SJSA1 (cell line): ENCODE results near the gene CAMK2A. TPM values are rescaled to one million over a fixed set of nuclear protein-coding genes. Genes with fewer than 3 reads are reported as not detected.

ENCODE experiments used
- DNase-seq, 2 experiments: peaks; one replicate each; pipeline ENCODE4 v3.0.0-alpha.2; 2015 to 2020; ENCODE audit warnings: low spot score in 2 of 2, low read depth in 1 of 2
- H3K27ac ChIP-seq: fragments of 250-450 bp; sonication (Bioruptor Pico); 2 replicates; pipeline ENCODE4 v1.5.1; 2020; ENCODE audit warnings: mild to moderate bottlenecking, moderate library complexity
- H3K27me3 ChIP-seq: fragments of 250-450 bp; sonication (Bioruptor Pico); replicated peaks from 2 replicates; pipeline ENCODE4 v1.5.1; 2020; ENCODE audit warnings: mild to moderate bottlenecking, moderate library complexity
- H3K36me3 ChIP-seq: fragments of 250-450 bp; sonication (Bioruptor Pico); 2 replicates; pipeline ENCODE4 v1.5.1; 2020; ENCODE audit warnings: mild to moderate bottlenecking
- H3K4me1 ChIP-seq: fragments of 250-450 bp; sonication (Bioruptor Pico); replicated peaks from 2 replicates; pipeline ENCODE4 v1.6.1; 2021; ENCODE audit warnings: mild to moderate bottlenecking
- H3K4me3 ChIP-seq: fragments of 250-450 bp; sonication (Bioruptor Pico); 2 replicates; pipeline ENCODE4 v1.5.1; 2020; ENCODE audit warnings: mild to moderate bottlenecking
- H3K9me3 ChIP-seq: fragments of 250-450 bp; sonication (Bioruptor Pico); replicated peaks from 2 replicates; pipeline ENCODE4 v1.5.1; 2020; ENCODE audit warnings: mild to moderate bottlenecking
- total RNA-seq: library from RNA; depleted of rRNA; stranded (reverse); fragments of >200 nt; shearing (Covaris generic); gene quantifications from 2 replicates; pipeline ENCODE4 v1.2.3, GENCODE V29; 2014; rRNA removed

Gene CAMK2A
- total RNA-seq, result not detected in 2 replicates

DNA sequence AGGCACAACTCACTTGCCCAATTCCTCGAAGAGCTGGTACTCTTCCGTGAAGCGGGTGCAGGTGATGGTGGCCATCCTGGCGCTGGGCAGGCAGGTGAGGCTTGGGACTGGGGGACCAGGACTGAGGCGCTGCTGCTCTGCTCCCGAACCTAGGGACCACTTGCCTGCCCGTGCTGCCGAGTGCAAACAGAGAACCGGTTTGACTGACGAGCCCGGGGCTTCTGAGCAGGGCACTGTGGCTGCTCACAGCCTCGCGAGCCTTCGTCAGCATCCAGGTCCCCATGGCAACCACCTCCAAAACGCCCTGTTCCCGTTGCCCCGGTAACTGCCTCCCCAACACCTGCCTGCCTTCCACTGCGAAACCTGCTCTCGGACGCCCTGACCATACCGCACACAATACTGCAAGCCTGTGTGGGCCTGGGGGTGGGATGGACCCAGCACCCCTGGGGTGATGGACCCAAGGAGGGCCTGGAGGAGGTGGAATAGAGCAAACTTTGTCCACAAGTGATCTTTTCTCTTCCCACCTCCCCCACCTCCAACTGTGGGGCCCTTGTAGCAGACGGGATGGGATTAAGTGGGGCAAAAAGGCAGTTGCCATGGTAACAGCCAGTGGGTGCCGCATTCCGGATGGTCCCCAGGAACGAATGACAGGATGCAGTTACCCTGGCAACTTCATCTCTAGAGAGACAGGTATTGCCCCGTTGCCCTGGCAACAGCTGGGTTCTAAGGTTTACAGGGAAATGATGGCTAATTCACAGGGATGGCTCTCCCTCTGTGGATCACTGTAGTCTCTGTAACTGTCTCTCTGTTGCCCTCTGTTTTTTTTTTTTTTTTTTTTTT, at the start of gene CAMK2A:
TSS of gene CAMK2A (minus strand) at position 223 of the 840 bp plus-strand sequence. CDS start at position 75, 148 bp downstream.
- H3K36me3 ChIP-seq, result no peaks in the 10 kb centered on the region
- no peak within 1 kb of the TSS for H3K4me3 ChIP-seq
- H3K4me1 ChIP-seq, result peaks cover 4% of the 10 kb centered on the region
- no peak within 1 kb of the TSS for H3K27ac ChIP-seq
- no peaks in the 10 kb centered on the region for H3K27me3 ChIP-seq
- no peaks in the 10 kb centered on the region for H3K9me3 ChIP-seq
- no peak for DNase-seq

GRCh38 chr5:150339165-150339564, 49.6 kb upstream of the CAMK2A start:
- H3K4me1 ChIP-seq, result peaks cover 20% of the 10 kb centered on the region
- no peaks in the 10 kb centered on the region for H3K27me3 ChIP-seq
- no peak overlapping the region for H3K27ac ChIP-seq
- H3K4me3 ChIP-seq, result no peak overlapping the region
- no peak for DNase-seq
- no peaks in the 10 kb centered on the region for H3K9me3 ChIP-seq
- no peaks in the 10 kb centered on the region for H3K36me3 ChIP-seq

- no peaks in the 10 kb centered on the region for H3K36me3 ChIP-seq
- no peak overlapping the region for H3K27ac ChIP-seq
- H3K4me1 ChIP-seq, result peaks cover 20% of the 10 kb centered on the region
- no peak for DNase-seq
- H3K27me3 ChIP-seq, result no peaks in the 10 kb centered on the region
- no peaks in the 10 kb centered on the region for H3K9me3 ChIP-seq
- H3K4me3 ChIP-seq, result no peak overlapping the region
These were observed 49.0 kb upstream of the CAMK2A start for GRCh38 chr5:150338546-150338945.

- DNase-seq, result no peak
- no peaks in the 10 kb centered on the region for H3K9me3 ChIP-seq
- H3K27me3 ChIP-seq, result no peaks in the 10 kb centered on the region
- no peak overlapping the region for H3K4me3 ChIP-seq
- no peaks in the 10 kb centered on the region for H3K36me3 ChIP-seq
- H3K27ac ChIP-seq, result no peak overlapping the region
- H3K4me1 ChIP-seq, result peaks cover 10% of the 10 kb centered on the region
These were observed 46.2 kb upstream of the CAMK2A start for GRCh38 chr5:150335778-150336177.

GRCh38 chr5:150333400-150333799, 43.8 kb upstream of the CAMK2A start:
- H3K4me1 ChIP-seq, result peaks cover 10% of the 10 kb centered on the region
- no peak overlapping the region for H3K27ac ChIP-seq
- no peaks in the 10 kb centered on the region for H3K36me3 ChIP-seq
- DNase-seq, result no peak
- no peaks in the 10 kb centered on the region for H3K27me3 ChIP-seq
- H3K4me3 ChIP-seq, result no peak overlapping the region
- H3K9me3 ChIP-seq, result no peaks in the 10 kb centered on the region

DNA sequence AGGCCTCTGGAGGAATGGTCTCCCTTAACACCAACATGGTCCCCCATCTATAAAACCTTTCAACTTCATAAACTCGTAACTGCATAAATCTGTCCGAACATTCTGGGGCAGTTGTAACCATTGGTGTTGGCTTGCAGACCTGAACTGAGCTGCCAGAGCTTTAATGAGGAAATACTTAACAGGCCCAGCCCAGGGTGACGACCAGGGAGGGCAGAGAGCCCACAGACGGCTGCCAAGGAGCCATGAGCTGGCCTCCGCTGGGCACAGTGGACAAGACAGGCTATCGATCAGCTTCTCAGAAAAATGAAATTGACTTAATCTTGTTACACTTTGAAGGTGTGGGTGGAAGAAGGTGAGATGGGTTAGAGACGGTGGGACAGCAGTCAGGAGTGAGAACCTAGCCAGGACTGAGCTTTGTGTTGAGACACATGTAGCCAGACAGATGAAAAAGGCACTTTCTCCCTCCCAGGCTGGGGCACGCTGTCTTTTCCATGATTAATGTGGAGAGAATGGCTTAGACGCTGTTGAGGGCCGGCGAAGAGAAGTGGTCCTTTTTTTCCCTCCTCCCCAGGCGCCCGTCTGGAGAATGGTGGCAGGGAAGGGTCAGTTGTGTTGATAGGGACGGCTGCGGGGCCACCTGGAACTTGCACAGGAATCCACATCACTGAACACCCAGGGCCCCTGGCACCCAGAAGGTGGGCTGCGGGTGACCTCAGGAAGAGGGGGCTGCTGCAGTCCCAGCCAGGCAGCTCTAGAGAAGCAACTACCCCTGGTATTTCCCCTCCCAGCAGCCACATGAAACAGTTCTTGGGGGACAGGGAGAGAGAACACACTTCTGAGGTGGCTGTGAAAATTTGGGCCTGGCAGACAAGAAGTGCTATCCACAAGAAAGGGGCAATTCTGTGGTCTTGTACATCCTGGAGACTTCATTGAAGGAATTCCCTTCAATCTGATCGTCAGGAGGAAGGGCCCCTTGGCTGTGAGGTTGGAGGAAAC, 40.6 kb upstream of the CAMK2A start:
- no peak overlapping the region for H3K4me3 ChIP-seq
- no peak for DNase-seq
- no peaks in the 10 kb centered on the region for H3K9me3 ChIP-seq
- no peaks in the 10 kb centered on the region for H3K36me3 ChIP-seq
- no peak overlapping the region for H3K27ac ChIP-seq
- peaks cover 17% of the 10 kb centered on the region for H3K4me1 ChIP-seq
- no peaks in the 10 kb centered on the region for H3K27me3 ChIP-seq

DNA sequence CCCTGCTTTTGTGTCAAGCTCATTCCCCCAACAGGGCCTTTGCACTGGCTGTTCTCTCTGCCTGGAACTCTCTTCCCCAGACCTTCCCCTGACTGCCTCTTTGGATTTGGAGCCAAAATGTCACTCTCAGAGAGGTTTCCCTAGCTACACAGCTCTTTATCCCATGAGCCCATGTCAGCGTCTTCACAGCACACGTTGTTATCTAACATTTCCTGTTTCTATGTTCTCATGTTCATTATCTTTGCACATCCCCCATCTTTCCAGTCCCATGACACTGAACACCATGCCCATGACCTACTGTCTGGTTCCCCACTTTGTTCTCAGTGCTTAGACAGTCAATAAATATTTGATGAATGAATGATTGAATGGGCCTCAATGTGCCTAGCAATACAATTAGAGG, 39.5 kb upstream of the CAMK2A start:
- Histone ChIP-seq H3K4me3 (no peak overlapping the region), H3K4me1 (peaks cover 17% of the 10 kb centered on the region)
- DNase-seq, result no peak

DNA sequence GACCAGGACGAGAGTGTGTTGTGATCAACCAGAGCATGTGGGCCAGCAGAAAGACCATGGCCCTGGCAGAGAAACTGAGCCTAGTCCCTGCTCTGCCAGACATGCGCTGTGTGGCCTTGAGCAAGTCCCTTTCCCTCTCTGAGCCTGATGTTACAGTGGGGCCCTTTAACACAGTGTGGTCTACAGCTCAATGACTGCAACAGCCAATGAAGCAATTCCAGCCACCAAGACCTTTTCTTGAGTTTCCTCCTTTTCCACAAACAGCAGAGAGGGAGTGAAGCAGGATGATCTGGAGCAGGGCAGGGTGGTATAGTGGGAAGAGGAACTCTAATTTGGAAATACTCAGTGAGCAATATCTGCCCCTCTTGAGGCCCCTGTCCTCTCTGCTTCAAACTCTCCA, 38.9 kb upstream of the CAMK2A start:
- DNase-seq, result no peak

More for the DNA sequence above, 39.5 kb upstream of the CAMK2A start:
- H3K9me3 ChIP-seq, result no peaks in the 10 kb centered on the region
- no peaks in the 10 kb centered on the region for H3K36me3 ChIP-seq
- no peaks in the 10 kb centered on the region for H3K27me3 ChIP-seq
- no peak overlapping the region for H3K27ac ChIP-seq

DNA sequence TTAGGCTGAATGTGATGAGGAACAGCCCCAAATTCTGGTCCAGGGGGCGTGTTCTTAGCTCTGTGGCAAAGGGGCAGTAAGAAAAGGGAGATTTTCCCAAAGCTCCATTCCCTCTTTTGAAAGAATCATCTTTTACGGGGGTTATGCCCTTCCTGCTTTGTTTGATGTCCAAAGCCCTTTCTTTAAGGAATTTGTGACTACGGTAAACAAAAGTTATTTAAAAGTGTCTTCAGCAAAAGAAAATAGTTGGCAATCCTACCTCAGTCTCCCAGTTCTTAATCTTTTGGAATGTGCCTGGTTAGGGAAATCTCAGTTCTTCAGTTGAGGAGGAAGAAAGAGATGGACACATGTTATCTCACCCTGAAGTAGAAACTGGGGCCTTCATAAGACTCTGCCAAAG, 37.6 kb upstream of the CAMK2A start:
- peaks cover 28% of the 10 kb centered on the region for H3K4me1 ChIP-seq
- H3K36me3 ChIP-seq, result no peaks in the 10 kb centered on the region
- no peaks in the 10 kb centered on the region for H3K27me3 ChIP-seq
- H3K27ac ChIP-seq, result no peak overlapping the region; the same call in 1 of the 2 replicates
- H3K9me3 ChIP-seq, result no peaks in the 10 kb centered on the region
- DNase-seq, result peak in 1 of 2 experiments; percentile 55
- no peak overlapping the region for H3K4me3 ChIP-seq

More for the DNA sequence above, 38.9 kb upstream of the CAMK2A start:
- Histone ChIP-seq H3K4me3 (no peak overlapping the region), H3K9me3 (no peaks in the 10 kb centered on the region), H3K4me1 (peaks cover 17% of the 10 kb centered on the region), H3K27me3 (no peaks in the 10 kb centered on the region), H3K27ac (no peak overlapping the region), H3K36me3 (no peaks in the 10 kb centered on the region)

DNA sequence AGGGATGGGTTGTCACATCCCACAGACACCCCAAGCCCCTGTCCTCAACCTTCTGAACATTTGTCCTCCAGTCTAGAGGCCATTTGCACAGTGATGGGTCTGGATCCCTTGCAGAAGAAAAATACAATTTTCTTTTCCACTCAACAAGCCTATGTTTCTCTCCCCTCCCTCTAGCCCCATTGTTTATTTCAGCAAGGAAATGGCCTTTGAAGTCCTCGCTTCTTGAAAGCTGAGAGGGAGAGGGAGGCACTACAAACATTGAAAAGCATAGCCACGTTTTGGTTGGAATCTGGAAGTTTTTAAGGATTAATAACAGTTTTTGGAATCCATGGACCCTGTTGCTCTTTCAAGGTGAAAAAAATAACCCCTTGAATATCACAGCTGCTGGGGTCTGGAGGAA, 37.1 kb upstream of the CAMK2A start:
- no peaks in the 10 kb centered on the region for H3K27me3 ChIP-seq
- no peak overlapping the region; the same call in 1 of the 2 replicates for H3K27ac ChIP-seq
- H3K9me3 ChIP-seq, result no peaks in the 10 kb centered on the region
- peaks cover 32% of the 10 kb centered on the region for H3K4me1 ChIP-seq
- H3K4me3 ChIP-seq, result no peak overlapping the region
- DNase-seq, result no peak
- H3K36me3 ChIP-seq, result no peaks in the 10 kb centered on the region

DNA sequence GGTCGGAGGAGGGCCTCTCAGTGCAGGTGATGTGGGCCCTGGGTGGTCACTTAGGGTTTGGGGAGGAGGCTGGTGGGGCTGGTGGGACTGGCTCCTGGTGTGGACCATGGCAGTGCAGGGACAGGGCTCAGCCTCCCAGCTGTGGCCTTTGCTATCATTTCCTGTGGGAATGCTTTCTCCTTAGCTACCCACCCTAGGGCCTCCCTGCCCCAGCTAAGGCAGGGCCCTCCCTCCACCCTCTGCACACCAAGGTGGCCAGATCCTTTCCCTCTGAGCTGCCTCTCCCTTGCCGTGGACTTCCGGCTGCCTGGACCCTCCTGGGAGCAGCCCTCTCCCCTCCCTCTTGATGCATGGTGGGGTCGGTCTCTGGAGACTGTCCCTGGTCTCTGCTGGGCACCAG, 35.9 kb upstream of the CAMK2A start:
- no peaks in the 10 kb centered on the region for H3K36me3 ChIP-seq
- H3K27me3 ChIP-seq, result no peaks in the 10 kb centered on the region
- H3K4me3 ChIP-seq, result no peak overlapping the region
- H3K27ac ChIP-seq, result no peak overlapping the region
- H3K4me1 ChIP-seq, result peaks cover 41% of the 10 kb centered on the region
- DNase-seq, result no peak
- H3K9me3 ChIP-seq, result no peaks in the 10 kb centered on the region

DNA sequence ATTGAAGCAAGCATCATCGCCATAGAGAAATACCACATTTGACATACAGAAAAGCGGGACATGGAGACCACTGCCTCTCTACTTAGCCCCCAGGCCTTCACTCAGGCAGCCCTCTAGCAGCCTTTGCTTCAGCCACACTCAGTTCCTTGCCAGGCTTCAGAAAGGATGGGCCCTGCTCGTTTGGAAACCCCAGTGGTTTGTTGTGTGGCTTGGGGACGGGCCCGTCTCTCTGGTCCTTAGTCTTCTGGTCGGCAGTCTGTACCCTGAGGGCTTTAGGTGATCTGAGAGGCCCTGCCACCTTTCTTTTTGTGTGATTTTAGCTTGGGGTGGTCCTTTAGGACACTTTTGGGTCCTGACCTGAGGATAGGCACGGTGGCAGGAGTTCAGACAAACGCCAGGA, 34.2 kb upstream of the CAMK2A start:
- Histone ChIP-seq H3K4me1 (peaks cover 57% of the 10 kb centered on the region), H3K27ac (no peak overlapping the region), H3K9me3 (no peaks in the 10 kb centered on the region), H3K27me3 (no peaks in the 10 kb centered on the region), H3K36me3 (no peaks in the 10 kb centered on the region), H3K4me3 (no peak overlapping the region)
- DNase-seq, result no peak

DNA sequence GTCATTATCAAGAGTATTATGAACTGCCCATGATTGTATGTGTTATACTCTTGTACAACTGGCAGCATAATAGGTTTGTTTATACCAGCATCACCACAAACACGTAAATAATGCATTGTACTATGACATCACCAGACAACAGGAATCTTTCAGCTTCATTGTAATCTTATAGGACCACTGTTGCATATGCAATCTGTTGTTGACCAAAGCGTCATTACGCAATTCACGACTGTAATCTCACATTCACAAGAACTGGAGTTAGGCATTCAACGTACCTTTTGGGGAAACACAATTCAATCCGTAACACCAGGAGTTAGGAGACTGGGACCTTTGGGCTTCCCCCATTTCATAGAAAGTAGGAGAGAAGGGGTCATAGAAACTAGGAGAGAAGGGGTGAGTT, 33.5 kb upstream of the CAMK2A start:
- no peaks in the 10 kb centered on the region for H3K36me3 ChIP-seq
- H3K9me3 ChIP-seq, result no peaks in the 10 kb centered on the region
- H3K27ac ChIP-seq, result no peak overlapping the region
- DNase-seq, result peak in 1 of 2 experiments; percentile 54
- H3K4me1 ChIP-seq, result peaks cover 64% of the 10 kb centered on the region
- no peak overlapping the region for H3K4me3 ChIP-seq
- H3K27me3 ChIP-seq, result no peaks in the 10 kb centered on the region

DNA sequence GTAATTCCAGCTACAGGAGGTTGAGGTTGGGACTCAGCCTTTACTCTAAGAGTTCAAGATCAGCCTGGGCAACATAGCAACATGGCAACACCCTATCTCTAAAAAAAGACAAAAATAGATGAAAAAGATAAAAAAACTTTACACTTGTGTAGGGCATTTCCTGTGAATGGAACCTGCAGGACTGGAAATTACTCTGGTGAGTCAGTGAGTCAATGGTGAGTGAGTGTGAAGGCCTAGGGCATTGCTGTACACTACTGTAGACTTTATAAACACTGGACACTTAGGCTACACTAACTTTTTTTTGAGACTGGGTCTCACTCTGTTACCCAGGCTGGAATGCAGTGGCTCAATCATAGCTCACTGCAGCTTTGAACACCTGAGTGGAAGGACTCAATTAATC, 32.6 kb upstream of the CAMK2A start:
- peak overlapping the region; percentile 1; the same call in 1 of the 2 replicates for H3K27ac ChIP-seq

More for the DNA sequence above, 32.6 kb upstream of the CAMK2A start:
- Histone ChIP-seq H3K27me3 (no peaks in the 10 kb centered on the region), H3K4me1 (peaks cover 66% of the 10 kb centered on the region), H3K4me3 (no peak overlapping the region), H3K36me3 (no peaks in the 10 kb centered on the region), H3K9me3 (no peaks in the 10 kb centered on the region)
- DNase-seq, result peak in 1 of 2 experiments; percentile 51
